Suprapubic skin (tissue), 3 donors: ENCODE results near the gene GMNC.

Source experiments
- POLR2A ChIP-seq, 2 donors: fragments of 450-650 bp; IDR thresholded peaks; one replicate each; pipeline ENCODE4 v1.6.1; 2017; ENCODE audit warnings: antibody characterized with exemption in 2 of 2, mild to moderate bottlenecking in 2 of 2, moderate library complexity in 2 of 2
- TF ChIP-seq, protein P1 (sequence below), 2 donors: fragments of 200-600 bp in 1 of 2; fragments of 450-650 bp in 1 of 2; sonication (generic) in 1 of 2; IDR thresholded peaks; one replicate each; pipeline ENCODE4 v1.5.1; 2016 to 2019; ENCODE audit warnings: antibody characterized with exemption in 2 of 2, mild to moderate bottlenecking in 1 of 2, moderate library complexity in 1 of 2

DNA sequence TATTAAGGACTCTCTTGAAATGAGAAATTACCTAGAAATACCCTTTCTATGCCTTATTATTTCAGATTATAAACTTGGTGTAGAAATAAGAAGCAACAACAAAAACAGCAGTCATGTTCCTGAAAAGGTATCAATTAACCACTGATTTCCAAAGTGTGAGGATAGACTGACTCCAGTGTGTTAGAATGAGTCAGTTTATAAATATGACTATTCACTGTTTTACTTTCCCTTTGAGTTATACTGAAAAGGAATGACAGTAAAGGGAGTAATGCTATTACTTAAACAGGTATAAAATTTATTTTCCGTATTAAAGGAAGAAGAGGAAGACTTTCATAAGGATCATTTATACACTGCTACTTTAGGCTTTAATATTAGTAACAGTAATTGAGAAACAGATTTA, 12.9 kb downstream of the GMNC start:
- TF ChIP-seq, protein P1, sequence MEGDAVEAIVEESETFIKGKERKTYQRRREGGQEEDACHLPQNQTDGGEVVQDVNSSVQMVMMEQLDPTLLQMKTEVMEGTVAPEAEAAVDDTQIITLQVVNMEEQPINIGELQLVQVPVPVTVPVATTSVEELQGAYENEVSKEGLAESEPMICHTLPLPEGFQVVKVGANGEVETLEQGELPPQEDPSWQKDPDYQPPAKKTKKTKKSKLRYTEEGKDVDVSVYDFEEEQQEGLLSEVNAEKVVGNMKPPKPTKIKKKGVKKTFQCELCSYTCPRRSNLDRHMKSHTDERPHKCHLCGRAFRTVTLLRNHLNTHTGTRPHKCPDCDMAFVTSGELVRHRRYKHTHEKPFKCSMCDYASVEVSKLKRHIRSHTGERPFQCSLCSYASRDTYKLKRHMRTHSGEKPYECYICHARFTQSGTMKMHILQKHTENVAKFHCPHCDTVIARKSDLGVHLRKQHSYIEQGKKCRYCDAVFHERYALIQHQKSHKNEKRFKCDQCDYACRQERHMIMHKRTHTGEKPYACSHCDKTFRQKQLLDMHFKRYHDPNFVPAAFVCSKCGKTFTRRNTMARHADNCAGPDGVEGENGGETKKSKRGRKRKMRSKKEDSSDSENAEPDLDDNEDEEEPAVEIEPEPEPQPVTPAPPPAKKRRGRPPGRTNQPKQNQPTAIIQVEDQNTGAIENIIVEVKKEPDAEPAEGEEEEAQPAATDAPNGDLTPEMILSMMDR (IDR thresholded peaks at IDR 0.05): no peak
- TF ChIP-seq POLR2A (IDR thresholded peaks at IDR 0.05): no peak
